ENCODE measurements around the gene SLC4A4. TPM values are rescaled to one million over a fixed set of nuclear protein-coding genes. Genes with fewer than 3 reads are reported as not detected.

The SLC4A4 gene
- total RNA-seq, 1 donor from 2014 or later, result 23.9 TPM

DNA sequence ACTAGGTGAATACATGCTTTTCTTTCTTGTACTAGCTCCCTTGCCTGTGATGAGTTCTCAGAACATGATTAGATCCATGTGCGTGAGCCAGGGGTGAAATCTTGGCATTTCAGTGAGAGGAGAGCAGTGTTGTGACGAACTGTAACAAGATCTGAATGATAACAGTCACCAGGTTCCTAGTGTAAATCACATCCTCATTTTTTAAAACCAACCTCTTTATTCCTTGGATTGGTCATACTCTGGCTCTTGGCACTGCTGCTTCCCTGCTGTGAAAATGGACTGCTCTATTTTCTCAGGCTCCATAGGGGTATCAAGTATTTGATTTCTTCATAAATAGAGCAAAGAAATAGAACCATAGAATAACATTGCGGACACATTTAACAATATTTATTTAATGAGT is 206.3 kb downstream of the SLC4A4 start:
- no peak for DNase-seq

DNA sequence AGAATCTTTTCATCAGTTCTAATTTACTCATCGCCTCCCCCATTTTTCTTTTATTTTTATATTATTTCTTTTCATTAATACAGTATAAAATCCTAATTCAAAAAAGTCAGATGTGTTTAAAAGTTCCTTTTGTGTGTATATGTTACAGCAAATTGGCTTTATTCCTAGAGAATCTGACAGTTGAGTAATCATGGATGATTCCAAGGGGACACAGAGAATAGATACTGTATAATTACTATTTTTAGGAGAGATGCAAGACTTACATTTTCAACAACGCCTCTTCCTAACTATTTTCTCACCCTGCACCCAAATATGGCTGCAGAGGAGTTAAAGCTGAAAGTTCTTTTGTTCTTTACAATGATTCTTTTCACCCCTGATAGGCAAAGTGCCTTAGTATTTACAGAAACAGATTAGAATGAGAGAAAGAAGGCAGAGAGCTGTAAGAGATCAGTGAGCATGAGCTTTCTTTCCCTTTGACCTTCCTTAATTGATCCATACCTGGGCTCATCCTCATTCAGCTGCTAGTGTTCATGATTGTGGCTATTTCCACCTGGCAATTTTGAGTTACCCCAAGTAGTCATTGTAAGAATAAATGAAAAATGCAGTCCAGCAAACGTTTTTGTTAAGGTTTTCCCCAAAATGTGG is 210.8 kb downstream of the SLC4A4 start:
- DNase-seq, result no peak

DNA sequence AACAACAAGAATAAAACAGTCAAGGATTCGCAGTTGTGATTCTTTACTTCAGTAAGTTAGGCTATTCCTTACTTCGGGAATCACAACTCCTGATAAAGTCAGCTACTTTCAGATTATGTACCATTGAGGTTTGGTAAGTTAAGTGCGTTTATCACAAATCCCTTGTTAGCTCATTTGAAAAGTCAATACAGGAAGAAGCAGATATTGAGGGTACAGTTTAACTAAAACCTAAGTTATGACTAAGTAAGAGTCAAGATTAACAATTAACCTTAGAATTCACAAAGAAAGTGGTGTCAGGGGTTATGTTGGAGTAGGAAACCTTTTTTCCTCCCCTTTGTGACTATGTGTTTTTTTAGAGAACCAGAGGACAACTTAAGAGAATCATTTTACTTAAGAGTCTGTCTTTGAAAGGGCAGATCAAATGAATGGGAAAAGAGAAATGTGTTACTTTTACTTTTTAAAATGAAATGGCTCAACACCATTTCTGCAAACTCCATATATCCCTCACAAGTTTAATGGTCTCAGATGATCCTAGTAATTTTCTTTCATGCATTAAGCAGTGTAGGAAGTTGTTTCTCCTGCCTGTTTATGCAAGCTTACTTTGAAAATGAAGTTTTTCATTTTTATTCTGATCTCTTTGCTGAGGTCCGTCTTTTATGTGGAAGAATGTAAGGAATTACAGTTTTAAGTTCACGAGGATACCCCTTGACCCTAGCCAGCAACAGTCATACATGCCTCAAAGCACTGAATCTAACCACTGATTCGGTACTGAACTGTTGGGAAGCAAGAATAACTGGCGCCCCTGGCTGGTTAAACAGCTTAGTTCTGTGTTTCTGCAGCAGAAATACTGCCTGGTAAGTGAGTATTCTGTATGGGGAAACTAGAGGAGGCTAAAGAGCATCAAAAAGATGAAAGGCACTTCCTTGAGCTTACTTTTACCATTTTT is 211.7 kb downstream of the SLC4A4 start:
- peak; percentile 17 for DNase-seq

DNA sequence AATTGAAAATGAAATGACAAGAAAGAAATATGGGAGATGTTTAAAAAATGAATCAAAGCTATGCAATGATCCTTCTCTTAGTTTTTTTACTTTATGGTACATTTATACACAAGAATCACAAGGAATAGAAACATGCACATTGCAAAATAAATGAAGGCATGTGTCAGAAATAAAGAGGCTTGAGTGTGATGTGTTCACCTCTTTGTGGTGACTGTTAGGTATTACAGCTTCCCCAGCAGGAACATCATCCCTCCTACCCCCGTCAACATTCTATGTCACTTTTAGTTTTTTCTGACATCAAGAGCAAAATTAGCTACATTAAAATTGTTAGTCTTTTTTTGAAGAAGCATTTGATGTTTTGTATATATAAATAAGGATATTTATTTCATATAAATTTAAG is 214.8 kb downstream of the SLC4A4 start:
- DNase-seq, result peak; percentile 50

DNA sequence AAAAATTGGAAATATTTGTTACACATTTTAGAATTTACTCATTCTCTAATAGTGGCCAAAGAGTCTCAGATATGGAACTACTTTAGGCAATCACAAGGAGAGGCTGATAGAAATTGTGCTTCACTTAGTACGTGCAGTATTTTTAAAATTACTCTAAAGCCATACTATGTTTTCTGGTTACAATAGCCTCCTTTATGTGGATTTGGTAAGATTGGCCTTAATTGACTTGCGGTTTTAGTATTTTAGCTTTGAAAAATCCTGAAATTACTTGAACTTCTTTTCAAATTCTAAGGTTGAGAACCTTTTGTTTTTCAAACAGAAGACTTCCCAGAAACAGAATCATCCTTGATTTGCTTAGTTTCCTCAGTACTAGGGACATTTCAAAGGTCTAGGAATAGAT is 215.2 kb downstream of the SLC4A4 start:
- DNase-seq, result no peak

DNA sequence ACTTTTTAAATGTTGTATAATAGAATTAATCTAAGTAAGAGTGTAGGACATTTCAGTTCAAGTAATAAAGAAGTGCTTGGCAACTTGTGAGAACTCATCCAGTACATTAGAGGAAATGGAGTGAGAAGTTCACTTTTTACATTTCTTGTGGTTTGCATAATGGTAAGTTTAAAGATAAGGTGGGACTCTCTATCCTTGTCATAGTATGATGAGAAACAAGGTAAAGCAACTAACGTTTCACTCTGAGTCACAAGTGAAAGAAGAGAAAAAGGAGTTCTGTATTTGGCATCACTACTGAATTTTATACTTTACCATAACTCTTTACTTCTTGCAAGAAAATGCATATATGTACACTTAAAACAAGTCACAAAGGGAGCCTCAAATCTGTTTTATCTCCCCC is 219.4 kb downstream of the SLC4A4 start:
- no peak for DNase-seq

DNA sequence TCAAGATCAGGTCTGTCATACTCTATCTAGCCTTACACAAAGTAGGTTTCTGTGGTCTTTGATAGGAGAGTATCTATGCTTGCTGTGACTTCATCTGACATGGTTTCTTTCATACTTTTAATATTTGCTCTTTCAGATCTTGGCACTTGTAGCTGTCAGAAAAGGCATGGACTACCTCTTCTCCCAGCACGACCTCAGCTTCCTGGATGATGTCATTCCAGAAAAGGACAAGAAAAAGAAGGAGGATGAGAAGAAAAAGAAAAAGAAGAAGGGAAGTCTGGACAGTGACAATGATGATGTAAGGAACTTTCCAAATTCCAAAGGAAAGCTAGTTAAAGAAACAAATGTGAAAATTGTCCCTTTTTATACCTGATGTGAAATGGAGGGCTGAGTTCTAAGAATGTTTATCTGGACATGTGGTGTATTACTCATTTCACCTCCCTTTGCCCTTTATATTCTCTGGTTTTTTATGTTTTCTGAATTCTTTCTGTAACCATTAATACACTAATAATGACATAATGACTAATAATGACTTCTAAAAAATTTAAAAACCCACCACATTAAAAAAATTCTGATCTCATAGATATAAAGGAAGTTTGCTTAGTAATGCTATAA is 221.2 kb downstream of the SLC4A4 start:
- DNase-seq, result no peak

DNA sequence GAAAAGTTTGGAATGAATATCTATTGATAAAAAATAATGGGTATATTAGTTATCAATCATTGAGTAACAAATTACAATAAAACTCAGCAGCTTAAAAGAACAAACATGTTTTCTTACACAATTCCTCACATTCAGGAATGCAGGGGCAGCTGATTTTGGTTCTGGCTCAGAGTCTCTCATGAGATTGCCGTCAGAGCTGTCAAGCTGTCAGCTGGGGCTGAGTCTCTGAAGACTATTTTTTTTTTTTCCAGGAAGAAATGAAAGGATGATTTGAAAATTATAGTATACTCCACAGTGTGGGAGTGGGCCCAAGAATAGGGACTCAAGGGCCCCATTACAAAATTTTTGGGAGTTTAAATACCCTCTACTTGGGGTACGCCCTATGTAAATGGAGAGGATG is 226.0 kb downstream of the SLC4A4 start:
- DNase-seq, result no peak

DNA sequence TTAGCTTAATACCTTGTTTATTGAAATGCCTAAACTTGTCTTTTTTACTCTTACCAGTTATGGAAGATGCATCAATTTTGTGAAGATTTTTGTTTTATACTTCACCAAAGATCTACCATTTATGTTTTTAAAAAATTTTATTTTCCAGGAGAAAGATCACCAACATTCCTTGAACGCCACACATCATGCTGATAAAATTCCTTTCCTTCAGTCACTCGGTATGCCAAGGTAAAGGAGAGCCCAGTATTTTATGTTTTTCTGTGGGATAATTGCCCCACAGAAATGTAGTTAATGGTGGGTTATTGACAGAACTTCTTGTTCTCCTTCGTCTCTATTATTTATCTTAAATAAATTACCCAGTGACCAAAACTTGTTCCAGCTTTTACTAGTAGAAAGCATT is 228.0 kb downstream of the SLC4A4 start:
- no peak for DNase-seq

DNA sequence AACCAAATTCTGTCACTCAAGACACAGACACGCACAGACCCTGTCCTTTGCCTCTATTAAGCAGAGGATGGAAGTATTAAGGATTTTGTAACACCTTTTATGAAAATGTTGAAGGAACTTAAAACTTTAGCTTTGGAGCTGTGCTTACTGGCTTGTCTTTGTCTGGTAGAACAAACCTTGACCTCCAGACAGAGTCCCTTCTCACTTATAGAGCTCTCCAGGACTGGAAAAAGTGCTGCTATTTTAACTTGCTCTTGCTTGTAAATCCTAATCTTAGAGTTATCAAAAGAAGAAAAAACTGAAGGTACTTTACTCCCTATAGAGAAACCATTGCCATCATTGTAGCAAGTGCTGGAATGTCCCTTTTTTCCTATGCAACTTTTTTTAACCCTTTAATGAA is 229.3 kb downstream of the SLC4A4 start:
- DNase-seq, result no peak

DNA sequence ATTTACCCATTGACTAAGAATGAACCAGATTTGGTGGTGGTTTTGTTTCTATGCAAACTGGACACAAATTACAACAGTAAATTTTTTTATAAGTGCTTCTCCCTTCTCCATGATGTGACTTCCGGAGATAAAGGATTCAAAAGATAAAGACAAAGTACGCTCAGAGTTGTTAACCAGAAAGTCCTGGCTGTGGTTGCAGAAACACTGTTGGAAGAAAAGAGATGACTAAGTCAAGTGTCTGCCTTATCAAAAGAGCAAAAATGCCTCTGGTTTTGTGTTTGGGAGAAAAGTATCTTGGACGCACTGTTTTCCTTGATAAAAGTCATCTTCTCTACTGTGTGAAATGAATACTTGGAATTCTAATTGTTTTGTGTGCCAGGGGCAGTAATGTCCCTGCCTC is 231.7 kb downstream of the SLC4A4 start:
- DNase-seq, result no peak

DNA sequence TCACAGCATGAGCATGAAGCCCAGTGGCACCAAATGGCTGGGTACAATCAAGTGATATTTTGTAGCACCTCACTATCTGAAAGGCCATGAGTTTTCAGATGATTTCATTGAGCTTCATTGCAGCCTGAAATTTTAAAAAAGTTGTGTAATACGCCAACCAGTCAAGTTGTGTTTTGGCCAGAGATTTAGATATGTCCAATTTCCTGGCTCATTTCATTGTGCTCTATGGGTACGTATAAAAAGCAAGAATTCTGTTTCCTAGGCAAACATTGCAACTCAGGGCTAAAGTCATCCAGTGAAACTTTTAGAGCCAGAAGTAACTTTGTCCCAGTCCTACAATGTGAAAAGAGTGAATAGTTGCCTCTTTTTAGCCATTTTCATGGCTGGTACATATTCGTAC is 232.5 kb downstream of the SLC4A4 start:
- DNase-seq, result no peak

DNA sequence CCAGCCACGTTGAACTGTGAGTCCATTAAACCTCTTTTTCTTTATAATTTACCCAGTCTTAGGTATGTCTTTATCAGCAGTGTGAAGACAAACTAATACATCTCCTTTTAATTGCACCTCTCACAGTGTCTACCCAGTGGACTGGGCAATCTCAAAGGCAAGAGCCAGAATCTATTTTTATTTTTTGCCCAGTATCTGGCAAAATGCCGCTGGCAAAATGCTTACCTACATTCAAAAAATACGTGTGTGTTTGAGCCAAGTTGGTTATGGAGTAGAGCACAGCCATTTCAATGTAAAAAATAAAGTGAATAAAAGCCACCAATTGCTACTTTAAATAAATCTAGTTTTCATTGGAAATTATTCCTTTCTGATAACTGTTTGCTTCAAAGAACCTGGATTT is 245.2 kb downstream of the SLC4A4 start:
- DNase-seq, result no peak

DNA sequence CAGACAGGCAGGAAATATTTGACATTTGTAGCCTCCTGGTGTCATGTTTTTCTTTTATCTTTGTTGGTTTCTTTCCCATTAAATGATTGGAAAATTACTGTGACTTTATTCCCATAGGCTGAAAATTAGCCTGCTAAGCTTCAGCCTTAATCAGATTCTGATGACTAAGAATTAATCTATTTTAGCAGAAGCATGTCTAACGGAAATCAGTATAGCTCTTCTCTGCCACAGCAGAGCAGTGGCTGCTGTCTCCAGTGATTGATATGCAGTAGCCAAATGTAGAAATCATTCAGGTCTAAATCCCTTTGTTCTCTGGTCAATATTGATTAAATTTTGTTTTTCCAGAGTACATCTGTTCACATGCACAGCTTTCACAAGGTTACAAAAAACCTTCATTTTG is 245.8 kb downstream of the SLC4A4 start:
- DNase-seq, result no peak

DNA sequence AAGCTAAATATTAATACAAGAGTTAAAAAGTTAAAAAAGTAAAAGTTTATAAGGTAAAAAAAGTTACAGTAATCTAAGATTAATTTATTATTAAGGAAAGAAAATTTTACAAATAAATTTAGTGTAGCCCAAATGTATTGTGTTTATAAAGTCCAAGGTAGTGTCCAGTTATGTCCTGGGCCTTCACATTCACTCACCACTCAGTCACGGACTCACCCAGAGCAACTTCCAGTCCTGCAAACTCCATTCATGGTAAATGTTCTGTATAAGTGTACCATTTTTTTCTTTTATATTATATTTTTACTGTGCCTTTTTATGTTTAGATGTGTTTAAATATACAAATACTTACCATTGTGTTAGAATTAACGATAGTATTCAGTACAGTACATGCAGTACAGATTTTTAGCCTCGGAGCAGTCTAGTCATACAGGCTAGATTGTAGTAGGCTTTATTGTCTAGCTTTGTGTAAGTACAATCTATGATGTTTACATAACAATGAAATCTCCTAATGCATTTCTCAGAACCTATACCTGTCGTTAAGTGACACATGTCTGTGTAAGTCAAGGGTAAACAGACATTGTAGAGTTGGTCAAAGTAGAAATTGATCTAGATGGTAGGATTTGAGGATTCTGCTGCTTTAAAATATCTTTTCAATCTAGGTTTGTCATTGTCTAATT is 247.4 kb downstream of the SLC4A4 start:
- DNase-seq, result no peak

DNA sequence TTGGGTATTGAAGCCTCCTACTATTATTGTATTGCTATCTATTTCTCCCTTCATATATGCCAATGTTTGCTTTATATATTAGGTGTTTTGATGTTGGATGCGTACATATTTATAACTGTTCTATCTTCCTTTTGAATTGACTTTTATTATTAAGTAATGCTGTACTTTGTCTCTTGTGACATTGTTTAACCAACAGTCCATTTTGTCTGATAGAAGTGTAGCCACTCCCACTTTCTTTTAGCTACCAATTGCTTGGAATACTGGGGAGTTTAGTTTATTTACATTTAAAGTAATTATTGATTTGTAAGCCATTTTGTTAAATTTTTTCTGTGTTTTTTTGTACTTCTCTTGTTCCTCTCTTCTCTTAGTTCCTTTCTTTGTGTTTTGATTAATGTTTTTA is 249.2 kb downstream of the SLC4A4 start:
- DNase-seq, result no peak

DNA sequence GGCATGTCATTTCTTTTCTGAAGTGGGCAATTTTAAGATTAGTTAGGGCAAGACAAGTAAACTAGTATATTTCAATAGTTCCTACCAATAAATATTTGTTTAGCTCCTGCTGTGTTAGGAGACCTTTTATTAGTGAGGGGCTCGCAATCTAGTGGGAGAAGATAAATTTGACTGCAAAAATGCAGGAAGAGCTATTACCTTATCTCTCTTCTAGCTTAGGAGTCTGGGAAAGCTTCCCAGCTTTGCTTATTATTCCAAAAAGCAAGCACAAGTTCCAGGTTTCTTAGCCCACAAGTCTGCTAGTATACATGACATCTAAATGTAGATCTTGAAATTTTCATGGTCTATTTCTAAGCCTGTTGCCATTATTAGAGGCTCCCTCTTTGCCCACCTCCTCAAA is 254.0 kb downstream of the SLC4A4 start:
- DNase-seq, result no peak

DNA sequence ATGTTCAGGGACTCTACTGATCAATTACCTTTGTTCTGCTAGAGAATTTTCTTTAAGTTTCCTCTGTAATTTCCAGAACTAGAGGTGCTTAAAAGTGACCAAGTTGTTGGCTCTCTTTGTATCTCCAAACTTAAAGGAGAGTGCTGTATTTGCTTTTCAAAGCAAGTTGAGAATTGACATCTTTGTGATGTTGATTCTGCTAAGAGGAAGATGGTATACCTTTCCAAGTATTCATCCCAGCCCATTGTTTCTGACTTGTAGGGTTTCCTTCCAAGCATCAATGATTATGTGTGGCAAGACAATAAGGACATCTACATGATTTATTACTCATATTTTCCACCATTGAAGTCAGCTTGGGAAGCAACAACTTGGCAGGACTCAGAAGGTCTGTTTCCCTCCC is 254.5 kb downstream of the SLC4A4 start:
- no peak for DNase-seq

DNA sequence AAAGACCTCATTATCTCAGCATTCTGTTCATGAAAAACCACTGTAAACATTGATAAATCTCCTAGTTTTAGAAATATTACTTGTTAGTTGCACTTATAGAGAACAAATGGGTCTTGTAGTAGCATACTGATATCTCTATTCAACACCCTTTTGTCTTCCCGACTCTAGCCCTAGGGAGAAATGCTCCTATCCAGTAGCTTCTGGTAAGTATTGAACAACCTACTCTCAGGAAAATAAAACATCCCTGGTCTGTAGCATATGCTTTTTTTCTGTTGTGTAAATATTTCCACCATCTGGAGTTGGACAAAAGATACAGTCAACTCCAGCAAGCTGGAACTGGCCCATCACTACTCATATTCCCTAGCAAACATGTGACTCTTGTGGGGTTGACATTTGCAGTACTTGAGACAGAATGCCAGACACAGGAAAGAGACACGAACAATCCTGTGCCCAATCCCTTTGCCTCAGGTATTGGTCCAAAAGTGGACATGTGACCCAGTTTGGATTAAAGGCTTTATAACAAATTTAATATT is 256.8 kb downstream of the SLC4A4 start:
- DNase-seq, result peak; percentile 52

DNA sequence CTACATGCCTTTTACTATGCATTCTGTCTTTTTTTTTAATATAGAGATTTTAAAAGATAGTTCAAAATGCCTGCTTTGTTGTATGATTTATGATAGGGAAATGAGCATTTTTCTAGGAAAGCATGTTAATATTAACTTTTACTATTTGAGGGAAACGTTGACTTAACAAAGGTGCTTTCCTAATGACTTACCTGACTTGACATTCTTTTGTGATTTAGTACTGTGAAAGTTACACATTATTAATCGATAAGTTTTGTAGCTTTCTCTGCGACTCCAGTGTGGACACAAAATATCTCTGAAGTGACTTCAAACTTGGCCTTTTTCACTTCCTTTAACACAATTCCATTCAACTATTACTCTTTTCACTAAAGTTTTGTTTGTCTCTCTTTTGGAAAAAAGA is 260.8 kb downstream of the SLC4A4 start:
- DNase-seq, result no peak

DNA sequence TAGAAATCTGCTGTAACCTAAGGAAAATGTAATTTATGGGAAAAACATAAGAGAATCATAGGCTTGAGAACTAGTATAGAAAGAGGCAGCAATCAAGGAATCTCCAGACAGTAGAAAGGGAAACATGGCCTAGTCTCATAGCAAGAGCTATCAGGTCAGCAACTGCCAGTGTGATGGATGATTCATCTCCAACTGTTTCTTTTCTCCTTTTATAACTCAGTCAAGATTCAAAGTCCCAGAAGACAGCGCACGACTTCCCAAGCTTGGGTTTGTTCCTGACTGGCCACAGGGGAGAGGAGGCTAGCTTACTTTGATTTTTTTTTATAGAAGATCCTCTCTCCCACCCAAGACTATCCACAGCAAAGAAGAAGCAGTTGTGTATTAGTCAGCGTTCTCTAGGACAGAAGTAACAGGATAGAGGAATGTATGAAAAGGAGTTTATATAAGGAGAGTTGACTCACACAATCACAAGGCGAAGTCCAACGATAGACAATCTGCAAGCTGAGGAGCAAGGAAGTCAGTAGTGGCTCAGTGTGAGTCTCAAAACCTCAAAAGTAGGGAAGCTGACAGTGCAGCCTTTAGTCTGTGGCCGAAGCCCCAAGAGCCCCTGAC is 263.6 kb downstream of the SLC4A4 start:
- no peak for DNase-seq

DNA sequence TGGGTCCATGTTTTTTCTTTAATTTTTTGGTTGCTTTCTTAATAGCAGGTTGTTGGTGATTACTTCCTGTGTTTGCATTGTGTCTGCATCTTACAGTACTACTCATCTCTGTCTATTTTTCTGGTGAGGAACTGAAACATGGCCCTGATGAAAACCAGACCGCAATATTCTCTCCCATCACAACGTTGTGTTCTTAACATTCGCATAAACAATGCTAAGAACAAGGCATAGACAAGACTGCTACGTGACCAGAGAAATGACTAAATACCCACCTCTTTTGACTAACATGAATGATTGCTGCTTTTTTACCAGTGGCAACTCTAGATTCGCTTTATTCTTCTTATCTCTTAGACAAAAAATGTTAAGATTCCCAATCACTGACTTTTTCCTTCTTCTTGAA is 266.0 kb downstream of the SLC4A4 start:
- DNase-seq, result no peak

All from tongue (tissue), 2 donors.